Upper lobe of left lung (tissue), 6 donors: ENCODE results near the gene ONECUT3. TPM values are rescaled to one million over a fixed set of nuclear protein-coding genes. Genes with fewer than 3 reads are reported as not detected.
A peak's percentile ranks its signal among the peaks of the same experiment; 100 is the strongest.

Source experiments
- ATAC-seq, 2 donors: fragments of 200-7000 bp; cut with Tn5 transposase; one replicate each; pipeline ENCODE4 v1.9.1; 2022; ENCODE audit warnings: mild to moderate bottlenecking in 2 of 2, moderate library complexity in 2 of 2; ENCODE audit not compliant: low FRiP score in 2 of 2
- DNase-seq, 2 donors: peaks; one replicate each; pipeline ENCODE4 v3.0.0-alpha.2; 2019 to 2020
- H3K27ac ChIP-seq, 4 donors: fragments of 200-600 bp; sonication (generic); one replicate each; pipeline ENCODE4 v1.5.1; 2016 to 2019
- H3K27me3 ChIP-seq, 4 donors: fragments of 200-600 bp; sonication (generic); one replicate each; pipeline ENCODE4 v1.5.1; 2017 to 2019
- H3K36me3 ChIP-seq, 4 donors: fragments of 200-600 bp; sonication (generic); one replicate each; pipeline ENCODE4 v1.5.1; 2016 to 2019
- H3K4me1 ChIP-seq, 4 donors: fragments of 200-600 bp; sonication (generic); one replicate each; pipeline ENCODE4 v1.5.1; 2018 to 2019
- H3K4me3 ChIP-seq, 4 donors: fragments of 200-600 bp; sonication (generic); one replicate each; pipeline ENCODE4 v1.5.1; 2017 to 2019; ENCODE audit warnings: mild to moderate bottlenecking in 2 of 4, moderate library complexity in 1 of 4
- H3K9me3 ChIP-seq, 4 donors: fragments of 200-600 bp; sonication (generic); one replicate each; pipeline ENCODE4 v1.5.1; 2018 to 2019
- CTCF ChIP-seq, 6 experiments: fragments of 450-650 bp in 4 of 6; fragments of 200-600 bp in 2 of 6; sonication (generic) in 2 of 6; IDR thresholded peaks; one replicate each; pipeline ENCODE4 v1.5.1; 2016 to 2019; ENCODE audit warnings: antibody characterized with exemption in 6 of 6
- EP300 ChIP-seq, 4 donors: sonication (generic); formaldehyde crosslinking; IDR thresholded peaks; one replicate each; pipeline ENCODE4 v1.5.1; 2017; ENCODE audit warnings: antibody characterized with exemption in 4 of 4, control low read depth in 2 of 4
- POLR2A ChIP-seq, 4 donors: fragments of 450-650 bp; IDR thresholded peaks; one replicate each; pipeline ENCODE4 v1.5.1; 2016 to 2017; ENCODE audit warnings: antibody characterized with exemption in 4 of 4, mild to moderate bottlenecking in 2 of 4
- POLR2AphosphoS5 ChIP-seq, 2 donors: sonication (generic); formaldehyde crosslinking; IDR thresholded peaks; one replicate each; pipeline ENCODE4 v1.5.1; 2017; ENCODE audit warnings: antibody characterized with exemption in 2 of 2
- WGBS, 2 donors: methylation state at CpG; one replicate each; pipeline ENCODE4 v1.1.5; 2017 to 2018; 5-methylcytosine and 5-hydroxymethylcytosine counted together
- total RNA-seq, 6 donors: library from RNA; depleted of rRNA in 4 of 6; stranded (reverse); fragments of >200 nt in 4 of 6; gene quantifications; one replicate each; pipeline versions ENCODE4 v1.1.0 to v1.2.1, GENCODE V29; 2016 to 2021
- donor health status: DM: no; HTN: no; CAD: no; lungs with moderate emphysema.
- donor health status: DM: no; HTN: yes; CAD: no; lungs with severe emphysema.

The ONECUT3 gene
- total RNA-seq, 6 donors from 2014 or later: not detected

- WGBS, 2 donors: 89 to 90% methylated on average over 4 to 8 of the region's 8 CpGs
- Histone ChIP-seq H3K27me3 (no peaks in the 10 kb centered on the region), H3K4me3 (no peak overlapping the region), H3K36me3 (peaks cover 28 to 100% (median 82%) of the 10 kb centered on the region in 4 donors), H3K4me1 (peaks cover 3 to 10% (median 7%) of the 10 kb centered on the region in 4 donors), H3K9me3 (no peaks in the 10 kb centered on the region), H3K27ac (no peak overlapping the region)
- no peak for DNase-seq
- no peak for ATAC-seq
- TF ChIP-seq POLR2AphosphoS5 (IDR thresholded peaks at IDR 0.05) (no peak), CTCF (IDR thresholded peaks at IDR 0.05) (no peak), POLR2A (IDR thresholded peaks at IDR 0.05) (no peak), EP300 (IDR thresholded peaks at IDR 0.05) (no peak)
These were observed 69.7 kb downstream of the ONECUT3 start for GRCh38 chr19:1823020-1823419.

- Histone ChIP-seq H3K4me1 (peaks cover 3 to 10% (median 7%) of the 10 kb centered on the region in 4 donors), H3K27me3 (no peaks in the 10 kb centered on the region), H3K4me3 (no peak overlapping the region), H3K27ac (no peak overlapping the region), H3K9me3 (no peaks in the 10 kb centered on the region), H3K36me3 (peaks cover 22 to 100% (median 82%) of the 10 kb centered on the region in 4 donors)
- ATAC-seq (no peak), DNase-seq (peak in 1 of 2 donors; percentile 83)
- no peak for TF ChIP-seq POLR2AphosphoS5 (IDR thresholded peaks at IDR 0.05)
- no peak for TF ChIP-seq POLR2A (IDR thresholded peaks at IDR 0.05)
- TF ChIP-seq CTCF (IDR thresholded peaks at IDR 0.05): no peak
- TF ChIP-seq EP300 (IDR thresholded peaks at IDR 0.05): no peak
- WGBS, 2 donors: 93 to 95% methylated on average over 11 to 31 of the region's 36 CpGs
These were observed 70.4 kb downstream of the ONECUT3 start for GRCh38 chr19:1823539-1824251.

- Histone ChIP-seq H3K27ac (no peak overlapping the region), H3K36me3 (peaks cover 18 to 98% (median 81%) of the 10 kb centered on the region in 4 donors), H3K4me3 (no peak overlapping the region), H3K27me3 (no peaks in the 10 kb centered on the region), H3K9me3 (no peaks in the 10 kb centered on the region), H3K4me1 (peaks cover 3 to 10% (median 7%) of the 10 kb centered on the region in 4 donors)
- TF ChIP-seq POLR2A (IDR thresholded peaks at IDR 0.05) (no peak), EP300 (IDR thresholded peaks at IDR 0.05) (no peak), CTCF (IDR thresholded peaks at IDR 0.05) (no peak)
- no peak for ATAC-seq
- peak in 1 of 2 donors; percentile 54 for DNase-seq
- WGBS, 2 donors: 88 to 90% methylated on average over 14 of the region's 14 CpGs
These were observed 70.9 kb downstream of the ONECUT3 start for GRCh38 chr19:1824252-1824622.

- no peak overlapping the region for H3K27ac ChIP-seq
- no peaks in the 10 kb centered on the region for H3K9me3 ChIP-seq
- ATAC-seq (peak; percentile 76 to 84), DNase-seq (peak in 1 of 2 donors; percentile 70)
- H3K4me3 ChIP-seq: no peak overlapping the region
- WGBS, 2 donors: 43 to 52% methylated on average over 14 of the region's 15 CpGs
- peaks cover 3 to 10% (median 7%) of the 10 kb centered on the region in 4 donors for H3K4me1 ChIP-seq
- H3K27me3 ChIP-seq: no peaks in the 10 kb centered on the region
- H3K36me3 ChIP-seq: peaks cover 10 to 93% (median 71%) of the 10 kb centered on the region in 4 donors
- TF ChIP-seq POLR2A (IDR thresholded peaks at IDR 0.05): no peak
- TF ChIP-seq CTCF (IDR thresholded peaks at IDR 0.05): peak; percentile 90 to 95 (median 90)
- TF ChIP-seq EP300 (IDR thresholded peaks at IDR 0.05): no peak
These were observed 72.7 kb downstream of the ONECUT3 start for GRCh38 chr19:1825909-1826556.
